H1 (cell line): Measurements from ENCODE around the gene SSTR5.

ENCODE experiments used
- ASH2L ChIP-seq: fragments of 200-600, 300-600 bp; sonication (generic); IDR thresholded peaks from one replicate; pipeline ENCODE4 v1.7.1; 2017; ENCODE audit warnings: low read length
- BCL11A ChIP-seq, 2 experiments: IDR thresholded peaks; one replicate each; pipeline ENCODE4 v1.6.1; 2011; ENCODE audit warnings: low read depth in 2 of 2, low read length in 2 of 2, mild to moderate bottlenecking in 2 of 2
- BRCA1 ChIP-seq: IDR thresholded peaks from 2 replicates; pipeline ENCODE4 v1.6.1; 2012; ENCODE audit warnings: low read depth, low read length, improper control_type of control experiment
- CBX8 ChIP-seq: fragments of 300-800, 300-1000 bp; sonication (generic); IDR thresholded peaks from 2 replicates; pipeline ENCODE4 v1.7.1; 2016; ENCODE audit warnings: low read depth, low read length, borderline replicate concordance
- CEBPB ChIP-seq: IDR thresholded peaks from 2 replicates; pipeline ENCODE4 v1.6.1; 2012; ENCODE audit warnings: low read depth, low read length
- CREB1 ChIP-seq: IDR thresholded peaks from 2 replicates; pipeline ENCODE4 v1.6.1; 2012; ENCODE audit warnings: inconsistent platforms
- EP300 ChIP-seq, 2 experiments: IDR thresholded peaks; 1 replicate in 1 of 2; 2 replicates in 1 of 2; pipeline ENCODE4 v1.6.1; 2011 to 2012; ENCODE audit warnings: low read depth in 2 of 2, low read length in 2 of 2, mild to moderate bottlenecking in 2 of 2, borderline replicate concordance in 1 of 2, inconsistent platforms in 1 of 2, moderate library complexity in 1 of 2
- EZH2 ChIP-seq: fragments of 200-600 bp; sonication (generic); IDR thresholded peaks from 2 replicates; pipeline ENCODE4 v1.7.1; 2012; ENCODE audit warnings: low read depth, mild to moderate bottlenecking, moderate library complexity, low read length, inconsistent platforms; ENCODE audit not compliant: severe bottlenecking
- GTF2F1 ChIP-seq: IDR thresholded peaks from 2 replicates; pipeline ENCODE4 v1.6.1; 2012; ENCODE audit warnings: low read depth, low read length, improper control_type of control experiment, borderline replicate concordance
- MAFK ChIP-seq: IDR thresholded peaks from 2 replicates; pipeline ENCODE4 v1.6.1; 2012; ENCODE audit warnings: low read depth, mild to moderate bottlenecking, improper control_type of control experiment, low read length
- NRF1 ChIP-seq: IDR thresholded peaks from 2 replicates; pipeline ENCODE4 v1.6.1; 2011; ENCODE audit warnings: mild to moderate bottlenecking, low read depth, low read length, improper control_type of control experiment
- POLR2A ChIP-seq, 2 experiments: IDR thresholded peaks; 1 replicate in 1 of 2; 2 replicates in 1 of 2; pipeline ENCODE4 v1.6.1; 2011; ENCODE audit warnings: low read depth in 2 of 2, low read length in 2 of 2, mild to moderate bottlenecking in 2 of 2; ENCODE audit errors: control extremely low read depth in 1 of 2
- SP2 ChIP-seq: IDR thresholded peaks from 2 replicates; pipeline ENCODE4 v1.6.1; 2012; ENCODE audit warnings: mild to moderate bottlenecking, low read length, inconsistent platforms
- TF ChIP-seq, protein P1 (sequence below), 3 experiments: IDR thresholded peaks; 1 replicate in 2 of 3; 2 replicates in 1 of 3; pipeline versions ENCODE4 v1.5.1 to v1.6.1; 2011; ENCODE audit warnings: low read length in 3 of 3, mild to moderate bottlenecking in 3 of 3, inconsistent platforms in 2 of 3, low read depth in 1 of 3, moderate library complexity in 1 of 3; ENCODE audit not compliant: insufficient read depth in 1 of 3; ENCODE audit errors: control extremely low read depth in 1 of 3

DNA sequence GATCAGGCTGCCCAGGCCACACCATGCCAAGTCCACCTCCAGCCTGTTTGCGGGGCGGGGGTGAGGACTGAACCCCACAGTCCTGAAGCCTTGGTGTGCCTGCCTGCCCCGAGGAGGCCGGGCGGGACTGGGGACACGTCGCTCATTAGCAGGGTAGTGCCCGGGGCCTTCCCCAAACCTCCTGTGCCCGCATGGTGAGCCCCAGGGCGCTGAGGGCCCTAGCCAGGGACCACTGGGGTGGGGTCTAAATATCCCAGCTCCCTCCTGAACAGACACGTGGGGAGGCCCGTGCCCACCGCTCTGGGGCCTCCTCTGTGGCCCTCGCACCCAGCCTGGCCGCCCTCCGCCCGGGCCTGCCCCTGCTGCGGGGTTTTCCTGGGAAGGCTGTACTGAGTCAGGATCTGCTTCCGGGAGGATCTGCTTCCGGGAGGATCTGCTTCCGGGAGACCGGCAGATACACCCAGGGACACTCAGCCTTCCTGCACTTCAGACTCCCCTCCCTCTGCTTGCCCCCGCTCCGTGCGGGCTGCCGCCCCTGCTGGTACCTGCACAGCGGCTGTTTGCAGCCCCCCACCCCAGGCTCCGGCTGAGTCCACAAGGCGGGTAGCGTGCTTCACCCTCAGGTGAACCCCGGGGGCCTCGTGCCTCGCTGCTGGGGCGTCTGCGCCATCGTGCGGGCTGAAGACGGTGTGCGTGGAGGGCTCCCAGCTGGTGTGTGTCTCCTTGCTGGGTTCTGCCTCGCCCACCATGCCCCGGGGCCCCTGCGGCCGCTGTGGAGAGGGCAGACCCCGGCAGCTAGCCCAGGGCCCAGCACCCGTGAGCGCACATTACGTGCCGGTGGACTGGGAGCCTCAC is 56.8 kb downstream of the SSTR5 start:
- no peak for TF ChIP-seq CBX8
- no peak for TF ChIP-seq EZH2
- TF ChIP-seq, protein P1, sequence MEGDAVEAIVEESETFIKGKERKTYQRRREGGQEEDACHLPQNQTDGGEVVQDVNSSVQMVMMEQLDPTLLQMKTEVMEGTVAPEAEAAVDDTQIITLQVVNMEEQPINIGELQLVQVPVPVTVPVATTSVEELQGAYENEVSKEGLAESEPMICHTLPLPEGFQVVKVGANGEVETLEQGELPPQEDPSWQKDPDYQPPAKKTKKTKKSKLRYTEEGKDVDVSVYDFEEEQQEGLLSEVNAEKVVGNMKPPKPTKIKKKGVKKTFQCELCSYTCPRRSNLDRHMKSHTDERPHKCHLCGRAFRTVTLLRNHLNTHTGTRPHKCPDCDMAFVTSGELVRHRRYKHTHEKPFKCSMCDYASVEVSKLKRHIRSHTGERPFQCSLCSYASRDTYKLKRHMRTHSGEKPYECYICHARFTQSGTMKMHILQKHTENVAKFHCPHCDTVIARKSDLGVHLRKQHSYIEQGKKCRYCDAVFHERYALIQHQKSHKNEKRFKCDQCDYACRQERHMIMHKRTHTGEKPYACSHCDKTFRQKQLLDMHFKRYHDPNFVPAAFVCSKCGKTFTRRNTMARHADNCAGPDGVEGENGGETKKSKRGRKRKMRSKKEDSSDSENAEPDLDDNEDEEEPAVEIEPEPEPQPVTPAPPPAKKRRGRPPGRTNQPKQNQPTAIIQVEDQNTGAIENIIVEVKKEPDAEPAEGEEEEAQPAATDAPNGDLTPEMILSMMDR (IDR thresholded peaks at IDR 0.05; ENCODE audit: control extremely low read depth in 1 of 3, insufficient read depth in 1 of 3, low read depth in 1 of 3, low read length in 3 of 3), result no peak
- no peak for TF ChIP-seq POLR2A (IDR thresholded peaks at IDR 0.05; ENCODE audit: control extremely low read depth in 1 of 2, low read depth in 2 of 2, low read length in 2 of 2)
- TF ChIP-seq BCL11A (IDR thresholded peaks at IDR 0.05; ENCODE audit: low read depth in 2 of 2, low read length in 2 of 2), result no peak
- no peak for TF ChIP-seq EP300 (IDR thresholded peaks at IDR 0.05; ENCODE audit: borderline replicate concordance in 1 of 2, low read depth in 2 of 2, low read length in 2 of 2)
- no peak for TF ChIP-seq CREB1
- no peak for TF ChIP-seq GTF2F1
- no peak for TF ChIP-seq BRCA1
- no peak for TF ChIP-seq ASH2L
- TF ChIP-seq SP2, result no peak
- no peak for TF ChIP-seq CEBPB
- no peak for TF ChIP-seq MAFK
- no peak for TF ChIP-seq NRF1
